K562 treated with DMSO at 1 percent for 4 hours (cell line): ENCODE measurements around the gene ETFRF1. TPM values are rescaled to one million over a fixed set of nuclear protein-coding genes. Genes with fewer than 3 reads are reported as not detected.

Experiments
- total RNA-seq: library from RNA; unstranded; fragments of 300-600 nt; gene quantifications from 2 replicates; pipeline ENCODE4 v1.2.3, GENCODE V29; 2022; ENCODE audit not compliant: insufficient read depth

Gene ETFRF1
- total RNA-seq: 8.6 and 14.1 TPM in 2 replicates

DNA sequence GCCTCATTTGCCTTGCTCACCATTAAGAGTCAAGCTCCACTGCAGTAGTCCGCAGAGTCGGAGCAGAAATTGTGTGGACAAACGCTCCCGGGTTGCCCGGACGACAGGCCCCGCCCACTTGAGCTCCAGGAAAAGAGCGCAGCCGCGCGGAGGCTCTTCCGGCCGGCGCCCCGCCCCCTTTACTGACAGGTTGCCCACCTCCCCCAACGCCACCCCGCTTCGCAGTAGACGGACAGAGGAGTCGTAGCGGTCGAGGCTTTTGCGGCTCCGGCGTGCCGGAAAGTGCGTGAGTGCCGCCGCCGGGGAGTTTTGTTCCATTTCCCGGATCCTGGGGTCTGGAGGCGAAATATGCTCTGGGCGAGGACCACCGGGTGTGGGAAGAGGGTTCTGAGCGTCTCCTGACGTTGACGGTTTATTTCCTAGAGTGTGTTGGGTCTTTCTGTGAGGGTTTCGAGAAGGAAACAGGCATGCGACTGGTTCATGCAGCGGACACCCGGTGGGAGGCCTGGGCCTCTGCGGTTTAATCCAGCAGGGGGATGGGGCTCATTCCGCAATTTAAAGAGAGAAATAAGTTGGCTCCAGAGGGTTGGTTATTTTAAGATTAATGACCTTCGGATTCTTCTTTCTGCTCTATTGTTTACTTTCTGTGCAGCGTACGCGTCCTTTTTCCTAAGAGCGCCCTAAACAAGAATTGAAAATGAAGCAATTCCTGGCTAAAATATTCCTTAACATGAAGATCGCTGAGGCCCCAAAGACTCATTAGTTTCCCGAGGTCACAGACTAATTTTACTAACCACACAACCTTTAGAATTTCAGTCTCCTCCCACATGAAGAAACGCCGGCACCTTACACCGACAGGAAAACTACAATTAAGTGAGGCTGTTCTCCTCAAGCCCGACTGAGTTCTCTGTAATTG is at the start of gene ETFRF1, which contains the start of gene DNAI7:
ETFRF1 (plus strand) TSS at position 182 of the 916 bp plus-strand sequence. CDS start 8,720 bp downstream, outside the sequence.
DNAI7 (minus strand) TSS at position 105 of the 916 bp plus-strand sequence; CDS start at position 23, 82 bp downstream.

GRCh38 chr12:25250744-25251730 is 56.0 kb downstream of the ETFRF1 start, which contains the start of gene KRAS:
TSS of gene KRAS (minus strand) at chr12:25250929.

Other genes with a start within 250 kb of the ETFRF1 start
- gene BCAT1, start 246.1 kb upstream of the ETFRF1 start, total RNA-seq: 51.9 and 59.8 TPM in 2 replicates
- not detected in 2 replicates for gene DNAI7, start 77 bp upstream of the ETFRF1 start, total RNA-seq
- gene KRAS, start 55.7 kb downstream of the ETFRF1 start, total RNA-seq: 5.1 and 6.7 TPM in 2 replicates